HG03460 (cell line): Measurements from ENCODE around the gene EIF5B.
"Not testable (repeated sequence)": the region's sequence is repeated elsewhere in the genome, so short reads cannot be mapped to it uniquely, and the experiment has no call there.

Experiments used
- ATAC-seq: cut with Tn5 transposase; IDR thresholded peaks from one replicate; pipeline ENCODE4 v1.9.1; 2021; ENCODE audit not compliant: unreplicated experiment

The EIF5B gene

GRCh38 chr2:99337113-99338028 lies at the start of gene EIF5B:
Gene EIF5B (plus strand): TSS chr2:99337389. CDS start chr2:99337555, 166 bp downstream.
- ATAC-seq, result peak; percentile 57

- no peak for ATAC-seq
These were observed 39.2 kb upstream of the EIF5B start for GRCh38 chr2:99297994-99298393.

GRCh38 chr2:99299580-99299979 lies 37.6 kb upstream of the EIF5B start:
- no peak for ATAC-seq

- ATAC-seq, result not testable (repeated sequence)
These were observed 36.1 kb upstream of the EIF5B start, which contains the start of gene LYG1 for GRCh38 chr2:99301097-99301496. Gene LYG1 (minus strand): TSS chr2:99301197. CDS start chr2:99295670, 5,527 bp downstream.

- no peak for ATAC-seq
These were observed 19.9 kb upstream of the EIF5B start for GRCh38 chr2:99317161-99317872.

GRCh38 chr2:99317873-99318200 lies 19.4 kb upstream of the EIF5B start:
- ATAC-seq, result not testable (repeated sequence)

- ATAC-seq, result no peak
These were observed 11.8 kb upstream of the EIF5B start for GRCh38 chr2:99325384-99325783.

- peak; percentile 66 for ATAC-seq
These were observed 1.0 kb upstream of the EIF5B start, which contains the start of gene TXNDC9 for GRCh38 chr2:99335911-99336803. Gene TXNDC9 (minus strand): TSS chr2:99336333. CDS start chr2:99333210, 3,123 bp downstream.

- peak; percentile 2 for ATAC-seq
These were observed 431 bp upstream of the EIF5B start for GRCh38 chr2:99336804-99337112.

- ATAC-seq, result no peak
These were observed 918 bp downstream of the EIF5B start for GRCh38 chr2:99338029-99338585.

GRCh38 chr2:99340669-99341236 lies 3.6 kb downstream of the EIF5B start:
- ATAC-seq, result no peak

- no peak for ATAC-seq
These were observed 5.3 kb downstream of the EIF5B start for GRCh38 chr2:99342536-99342935.

- not testable (repeated sequence) for ATAC-seq
These were observed 8.3 kb downstream of the EIF5B start for GRCh38 chr2:99345446-99345845.

GRCh38 chr2:99346218-99346617 lies 9.0 kb downstream of the EIF5B start:
- no peak for ATAC-seq

- peak; percentile 74 for ATAC-seq
These were observed 11.0 kb downstream of the EIF5B start for GRCh38 chr2:99348173-99348572.

- no peak for ATAC-seq
These were observed 13.0 kb downstream of the EIF5B start for GRCh38 chr2:99350194-99350593.

- ATAC-seq, result no peak
These were observed 16.9 kb downstream of the EIF5B start for GRCh38 chr2:99354070-99354469.

GRCh38 chr2:99354825-99355224 lies 17.6 kb downstream of the EIF5B start:
- ATAC-seq, result not testable (repeated sequence)

- ATAC-seq, result peak; percentile 71
These were observed 19.7 kb downstream of the EIF5B start for GRCh38 chr2:99356853-99357252.

GRCh38 chr2:99365661-99366060 lies 28.5 kb downstream of the EIF5B start:
- ATAC-seq, result no peak
